ENCODE data around the gene IL6ST.
"Not testable (repeated sequence)": the region's sequence is repeated elsewhere in the genome, so short reads cannot be mapped to it uniquely, and the experiment has no call there.

The IL6ST gene

GRCh38 chr5:56003679-56004078 is 8.9 kb upstream of the IL6ST start:
- no peak for DNase-seq

DNA sequence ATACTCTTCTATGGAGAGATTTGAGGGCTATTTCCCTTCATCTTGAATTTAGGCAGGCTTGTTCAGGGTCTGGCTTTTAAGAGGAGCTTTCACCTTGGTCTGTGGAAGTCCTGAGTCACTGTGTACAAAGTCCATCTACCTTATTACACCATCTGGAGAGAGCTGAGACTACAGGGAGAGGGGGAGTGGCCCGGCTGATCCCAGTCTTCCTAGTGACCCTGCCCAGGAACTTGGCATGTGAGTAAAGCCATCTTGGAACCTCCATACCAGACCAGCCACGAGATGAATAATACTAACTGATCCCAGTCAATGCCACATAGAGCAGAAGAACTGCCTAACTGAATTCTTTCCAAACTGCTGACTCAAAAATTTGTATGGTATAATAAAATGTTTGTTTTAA is 8.4 kb upstream of the IL6ST start:
- no peak for DNase-seq

- DNase-seq, result no peak
These were observed 7.5 kb upstream of the IL6ST start for GRCh38 chr5:56002303-56002702.

GRCh38 chr5:56000221-56000620 is 5.5 kb upstream of the IL6ST start:
- not testable (repeated sequence) for DNase-seq

DNA sequence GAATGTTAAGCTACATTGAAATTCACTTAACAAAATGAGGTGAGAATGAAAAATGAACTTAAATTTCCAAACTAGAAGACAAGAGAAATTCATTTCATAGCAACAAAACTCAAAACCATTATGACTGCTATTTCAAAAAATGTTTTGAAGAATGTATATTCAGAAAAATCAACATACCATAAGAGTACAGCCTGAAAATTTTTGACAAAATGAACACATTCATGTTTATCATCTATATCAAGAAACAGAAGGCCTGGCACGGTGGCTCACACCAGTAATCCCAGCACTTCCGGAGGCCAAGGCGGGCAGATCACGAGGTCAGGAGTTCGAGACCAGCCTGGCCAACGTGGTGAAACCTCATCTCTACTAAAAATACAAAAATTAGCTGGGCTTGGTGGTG is 4.2 kb upstream of the IL6ST start:
- DNase-seq, result no peak

DNA sequence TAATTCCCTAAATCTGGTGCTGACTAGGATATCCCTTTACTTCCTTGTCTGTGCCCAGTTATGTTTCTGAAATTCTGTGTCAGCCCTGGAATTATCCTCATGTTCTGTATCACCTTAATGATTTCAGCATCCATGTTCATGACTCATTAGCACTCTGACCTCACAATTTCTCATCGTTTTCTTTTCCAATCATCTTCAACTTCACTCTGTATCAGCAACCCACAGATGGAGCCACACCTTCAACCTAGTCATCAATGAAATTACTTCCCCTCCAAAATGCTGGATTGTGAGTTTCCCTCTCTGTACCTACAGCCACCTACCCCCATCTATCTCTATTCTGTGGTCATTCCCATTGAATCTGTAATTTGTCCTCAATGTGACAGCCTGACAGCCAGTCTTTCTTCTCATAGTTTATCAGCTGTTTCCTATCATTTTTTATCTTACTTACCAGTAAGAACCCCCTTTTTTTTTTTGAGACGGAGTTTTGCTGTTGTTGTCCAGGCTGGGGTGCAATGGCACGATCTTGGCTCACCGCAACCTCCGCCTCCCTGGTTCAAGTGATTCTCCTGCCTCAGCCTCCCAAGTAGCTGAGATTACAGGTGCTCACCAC is 3.1 kb upstream of the IL6ST start:
- no peak for DNase-seq

DNA sequence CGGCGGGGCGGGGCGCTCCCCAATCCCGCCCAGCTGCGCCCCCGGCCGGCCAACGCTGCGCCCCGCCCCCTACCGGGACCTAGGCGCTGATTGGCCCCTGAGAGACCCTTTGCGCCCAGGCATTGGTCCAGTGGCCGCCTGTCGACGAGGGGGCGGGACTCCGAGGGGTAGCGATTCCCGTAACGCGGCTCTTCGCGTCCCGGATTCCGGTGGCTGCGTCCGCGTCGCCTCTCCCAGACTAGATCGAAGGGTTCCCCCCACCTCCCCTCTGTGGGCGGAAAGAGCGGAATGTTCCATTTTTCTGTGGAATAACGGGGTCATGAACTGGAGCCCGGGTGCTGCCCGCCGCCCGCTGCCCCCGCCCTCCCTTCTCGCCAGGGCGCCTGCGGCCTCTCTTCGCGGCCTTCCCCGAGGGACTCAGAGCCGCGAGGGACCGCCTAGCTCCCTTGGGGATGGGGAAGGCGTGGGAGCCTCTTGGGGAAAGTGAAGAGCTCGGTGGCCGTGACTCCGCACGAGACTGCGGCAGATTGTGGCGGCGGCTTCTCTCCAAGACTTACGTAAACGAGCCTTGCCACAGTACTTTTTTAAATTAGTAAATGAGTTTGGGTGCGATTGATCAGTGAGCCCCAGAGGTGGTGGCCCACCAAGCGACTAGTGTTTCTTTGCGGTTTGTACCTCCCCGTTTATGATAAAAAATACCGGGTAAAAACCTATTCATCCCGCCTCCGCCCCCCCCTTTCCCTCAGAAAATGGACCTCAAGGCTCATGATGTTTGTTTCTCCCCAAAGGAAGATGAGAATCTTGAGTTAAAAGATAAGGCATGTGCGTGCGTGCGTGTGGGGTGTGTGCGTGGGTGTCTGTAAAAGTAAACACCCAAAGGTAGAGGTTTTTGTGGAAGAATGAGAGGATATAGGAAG is 493 bp upstream of the IL6ST start:
- DNase-seq, result peak; percentile 97

- DNase-seq, result no peak
These were observed 850 bp downstream of the IL6ST start for GRCh38 chr5:55993731-55994494.

DNA sequence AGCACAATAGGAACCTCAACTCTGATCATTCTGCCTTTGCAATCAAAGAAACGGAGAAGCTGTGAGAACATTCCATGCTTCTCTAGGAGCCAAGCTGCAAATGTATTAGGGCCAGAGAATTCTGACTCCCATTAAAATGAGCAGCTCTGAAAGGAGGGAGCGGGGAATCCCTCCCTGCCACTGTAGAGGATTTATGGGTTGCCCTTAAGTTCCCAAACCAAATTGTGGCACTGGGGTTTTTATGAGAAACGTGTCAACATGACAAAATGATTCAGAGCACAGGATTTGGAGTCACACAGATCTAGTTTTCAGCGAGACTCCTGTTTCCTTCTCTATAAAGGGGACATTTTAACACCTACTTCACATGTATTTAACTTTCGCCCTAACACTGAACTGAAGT is 1.8 kb downstream of the IL6ST start:
- DNase-seq, result no peak

DNA sequence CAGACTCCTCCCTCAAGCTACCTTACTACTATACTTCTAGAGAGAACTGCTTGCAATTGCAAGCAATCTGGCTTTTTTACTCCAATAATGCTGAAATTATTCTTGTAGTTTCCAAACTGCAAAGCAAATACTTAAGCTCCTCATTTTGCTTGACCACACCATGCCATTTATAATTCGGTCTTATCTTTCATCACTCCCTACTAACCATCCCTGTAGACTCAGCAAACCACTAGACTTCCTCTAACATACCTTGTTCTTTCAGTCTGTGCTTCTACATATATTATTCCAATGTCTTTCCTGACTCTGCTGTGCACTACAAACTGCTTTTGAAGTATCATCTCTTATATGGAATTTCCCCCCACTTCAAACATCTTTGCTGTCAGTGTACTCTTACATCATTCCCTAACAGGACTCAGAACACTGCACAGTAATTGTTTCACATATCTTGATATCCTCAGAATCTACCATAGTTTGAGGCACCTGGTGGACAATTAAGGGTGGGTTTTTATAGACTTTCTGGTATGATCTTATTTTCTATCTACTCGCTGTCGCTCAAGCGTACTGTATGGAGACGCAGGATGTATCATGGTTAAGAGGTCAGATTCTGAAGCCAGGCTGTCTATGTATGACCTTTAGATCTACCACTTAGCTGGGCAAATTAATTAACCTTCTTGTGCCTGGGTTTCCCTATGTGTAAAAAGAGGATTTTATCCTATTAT is 2.8 kb downstream of the IL6ST start:
- DNase-seq, result no peak

DNA sequence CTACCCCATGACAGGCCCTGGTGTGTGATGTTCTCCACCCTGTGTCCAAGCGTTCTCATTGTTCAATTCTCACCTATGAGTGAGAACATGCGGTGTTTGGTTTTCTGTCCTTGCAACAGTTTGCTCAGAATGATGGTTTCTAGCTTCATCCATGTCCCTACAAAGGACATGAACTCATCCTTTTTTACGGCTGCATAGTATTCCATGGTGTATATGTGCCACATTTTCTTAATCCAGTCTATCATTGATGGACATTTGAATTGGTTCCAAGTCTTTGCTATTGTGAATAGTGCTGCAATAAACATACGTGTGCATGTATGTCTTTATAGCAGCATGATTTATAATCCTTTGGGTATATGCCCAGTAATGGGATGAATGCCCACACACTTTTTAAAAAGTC is 3.9 kb downstream of the IL6ST start:
- not testable (repeated sequence) for DNase-seq

- no peak for DNase-seq
These were observed 4.9 kb downstream of the IL6ST start for GRCh38 chr5:55989860-55990259.

DNA sequence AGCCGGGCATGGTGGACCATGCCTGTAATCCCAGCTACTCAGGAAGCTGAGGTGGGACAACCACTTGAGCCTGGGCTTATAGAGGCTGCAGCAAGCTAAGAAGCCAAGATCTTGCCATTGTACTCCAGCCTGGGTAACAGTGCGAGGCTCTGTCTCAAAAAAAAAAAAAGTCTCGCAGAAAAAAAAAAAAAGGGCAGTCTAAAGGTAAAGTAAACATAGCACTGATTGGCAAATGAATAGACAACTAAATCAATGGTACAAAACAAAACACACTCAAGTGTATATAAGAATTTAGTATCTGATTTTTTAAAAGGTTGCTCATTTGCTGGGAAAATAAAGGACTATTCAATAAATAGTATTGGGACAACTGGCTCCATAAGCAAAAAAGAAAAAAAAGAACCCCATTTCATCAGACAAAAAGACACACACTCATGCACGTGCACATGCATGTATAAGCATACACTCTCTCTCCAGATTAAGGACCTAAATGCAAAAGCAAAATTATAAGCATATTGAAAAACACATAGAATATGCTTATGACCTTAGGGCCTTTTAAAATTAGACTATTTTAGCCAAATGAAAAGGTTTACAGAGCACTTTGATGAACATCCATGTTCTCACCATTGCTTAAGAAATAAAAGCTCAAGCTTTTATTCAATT is 5.7 kb downstream of the IL6ST start:
- no peak for DNase-seq

- not testable (repeated sequence) for DNase-seq
These were observed 6.3 kb downstream of the IL6ST start for GRCh38 chr5:55988428-55988827.

DNA sequence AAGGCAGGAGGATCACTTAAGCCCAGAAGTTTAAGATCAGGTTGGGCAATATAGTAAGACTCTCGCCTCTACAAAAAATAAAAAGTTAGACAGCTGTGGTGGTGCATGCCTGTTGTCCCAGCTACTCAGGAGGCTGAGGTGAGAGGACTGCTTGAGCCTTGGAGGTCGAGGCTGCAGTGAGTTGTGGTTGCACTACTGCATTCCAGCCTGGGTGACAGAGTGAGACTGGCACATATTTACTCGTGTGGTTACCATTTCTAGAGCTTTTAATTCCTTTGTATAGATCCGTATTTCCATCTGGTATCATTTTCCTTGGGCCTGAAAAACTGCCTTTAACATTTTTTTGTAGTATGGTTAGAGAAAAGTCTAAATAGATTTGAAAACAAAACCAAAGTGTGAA is 7.8 kb downstream of the IL6ST start:
- DNase-seq, result no peak

- no peak for DNase-seq
These were observed 9.6 kb downstream of the IL6ST start for GRCh38 chr5:55985181-55985580.

DNA sequence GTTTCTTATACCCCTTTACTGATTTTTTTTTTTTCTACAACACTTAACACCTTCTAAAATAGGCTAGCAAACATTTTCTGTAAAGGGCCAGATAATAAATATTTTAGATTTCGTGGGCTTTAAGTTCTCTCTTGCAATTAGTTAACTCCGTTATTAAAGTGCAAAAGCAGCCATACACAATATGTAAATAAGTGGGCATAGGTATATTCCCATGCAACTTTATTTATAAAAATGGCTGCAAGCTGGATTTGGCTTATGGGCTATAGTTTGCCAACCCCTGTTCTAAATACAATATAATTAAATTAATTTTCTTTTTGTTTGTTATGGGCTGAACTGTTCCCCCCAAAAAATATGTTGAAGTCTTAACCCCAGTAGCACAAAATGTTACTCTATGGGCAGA is 10.8 kb downstream of the IL6ST start:
- DNase-seq, result no peak

DNA sequence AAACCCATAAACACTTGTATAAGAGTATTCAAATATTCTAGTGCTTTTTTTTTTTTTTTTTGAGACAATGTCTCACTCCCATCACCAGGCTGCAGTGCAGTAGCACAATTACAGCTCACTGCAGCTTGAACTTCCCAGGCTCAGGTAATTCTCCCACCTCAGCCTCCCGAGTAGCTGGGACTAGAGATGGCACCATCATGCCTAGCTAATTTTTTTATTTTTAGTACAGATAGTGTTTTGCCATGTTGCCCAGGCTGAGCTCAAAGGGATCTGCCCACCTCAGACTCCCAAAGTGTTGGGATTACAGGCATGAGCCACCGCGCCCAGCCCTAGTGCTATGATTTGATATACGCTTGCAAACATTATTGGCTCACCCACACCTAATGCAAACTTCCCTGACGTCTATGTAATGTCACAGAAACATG is 11.8 kb downstream of the IL6ST start:
- no peak for DNase-seq

DNA sequence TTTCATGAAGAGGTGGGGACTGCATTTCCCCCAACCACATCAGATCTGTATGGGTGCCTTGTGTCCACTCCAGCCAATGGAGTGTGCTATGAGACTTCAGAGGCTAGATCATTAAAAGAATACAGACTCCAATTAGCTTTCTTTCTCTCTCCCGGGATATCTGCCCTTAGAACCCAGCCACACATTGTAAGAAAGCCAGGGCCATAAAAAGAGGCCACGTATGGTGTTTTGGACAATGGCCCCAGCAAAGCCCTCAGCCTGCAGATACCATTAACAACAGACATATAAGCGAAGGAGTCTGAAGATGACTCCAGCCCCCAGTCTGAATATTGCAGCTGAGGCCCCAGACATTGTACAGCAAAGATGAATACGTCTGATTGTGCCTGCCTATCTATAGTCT is 21.5 kb downstream of the IL6ST start:
- no peak for DNase-seq

- no peak for DNase-seq
These were observed 24.8 kb downstream of the IL6ST start for GRCh38 chr5:55969956-55970355.

DNA sequence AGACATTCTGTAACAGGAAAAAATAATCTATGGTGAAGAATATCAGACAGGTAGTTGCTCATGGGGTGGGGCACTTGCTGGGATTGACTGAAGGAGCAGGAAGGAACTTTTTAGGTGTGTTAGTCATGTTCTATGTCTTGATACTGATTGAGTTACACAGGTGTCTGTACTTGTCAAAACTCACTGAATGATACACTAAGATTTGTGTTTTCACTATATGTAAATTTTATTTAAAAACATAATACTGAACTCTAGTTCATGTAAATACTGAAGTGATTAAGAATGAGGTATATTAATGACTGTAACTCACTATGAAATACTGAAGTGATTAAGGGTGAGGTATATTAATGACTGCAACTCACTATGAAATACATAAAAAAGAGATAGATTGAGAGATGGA is 28.5 kb downstream of the IL6ST start:
- DNase-seq, result no peak

- DNase-seq, result no peak
These were observed 29.2 kb downstream of the IL6ST start for GRCh38 chr5:55965525-55965924.

- DNase-seq, result no peak
These were observed 34.0 kb downstream of the IL6ST start for GRCh38 chr5:55960779-55961178.
